ENCODE measurements around the gene SPTLC1. TPM values are rescaled to one million over a fixed set of nuclear protein-coding genes. Genes with fewer than 3 reads are reported as not detected.
"Not testable (repeated sequence)": the region's sequence is repeated elsewhere in the genome, so short reads cannot be mapped to it uniquely, and the experiment has no call there.

SPTLC1 gene
- total RNA-seq, 1 donor from 2014 or later = 69.3 TPM

DNA sequence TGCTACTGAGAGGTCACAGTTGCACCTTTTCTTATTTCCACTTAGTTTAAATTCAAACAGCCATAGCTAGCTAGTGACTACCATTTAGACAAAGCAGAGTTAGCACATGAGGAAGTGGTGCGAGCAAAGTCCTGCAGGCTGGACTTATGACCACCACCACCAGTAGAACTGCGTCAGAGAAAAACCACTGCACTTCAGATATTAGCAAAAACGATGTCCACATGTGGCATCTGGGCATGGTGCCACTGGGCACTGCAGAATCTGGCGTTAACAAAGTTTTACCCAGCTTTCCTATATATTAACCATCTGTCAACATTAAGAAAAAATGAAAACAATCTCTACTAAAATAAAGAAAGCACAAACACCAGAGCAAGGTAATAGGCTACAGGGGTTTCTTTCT is 80.1 kb downstream of the SPTLC1 start:
- intact Hi-C loops (cut with micrococcal nuclease) = no loop called here

- intact Hi-C loops (cut with micrococcal nuclease) = no loop called here
These were observed 81.2 kb downstream of the SPTLC1 start for GRCh38 chr9:92033991-92034390.

- intact Hi-C loops (cut with micrococcal nuclease) = no loop called here
These were observed 81.9 kb downstream of the SPTLC1 start for GRCh38 chr9:92033307-92033706.

GRCh38 chr9:92032891-92033290 is 82.3 kb downstream of the SPTLC1 start:
- intact Hi-C loops (cut with micrococcal nuclease) = no loop called here

DNA sequence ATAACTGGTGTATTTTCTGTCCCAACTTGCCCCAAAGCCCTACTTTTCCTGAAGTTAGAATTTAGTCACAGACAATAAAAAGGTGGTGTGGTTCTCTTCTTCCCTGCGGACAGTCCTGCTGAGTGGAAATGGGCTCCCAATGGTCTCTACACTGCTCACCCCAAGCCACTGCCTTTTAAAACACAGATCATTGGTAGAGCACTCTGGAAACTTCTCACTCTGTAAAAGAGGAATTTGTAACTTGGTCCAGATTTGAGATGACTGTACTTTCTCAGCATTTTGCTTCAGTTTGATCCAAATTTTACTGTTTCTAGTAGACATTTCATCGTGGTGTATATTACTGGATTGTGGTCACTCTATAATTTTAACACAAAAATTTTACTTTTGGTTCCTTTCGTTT is 84.8 kb downstream of the SPTLC1 start:
- intact Hi-C loops (cut with micrococcal nuclease) = no loop called here

GRCh38 chr9:92029553-92029952 is 85.7 kb downstream of the SPTLC1 start:
- intact Hi-C loops (cut with micrococcal nuclease) = no loop called here

- intact Hi-C loops (cut with micrococcal nuclease) = no loop called here
These were observed 88.8 kb downstream of the SPTLC1 start for GRCh38 chr9:92026206-92027002.

DNA sequence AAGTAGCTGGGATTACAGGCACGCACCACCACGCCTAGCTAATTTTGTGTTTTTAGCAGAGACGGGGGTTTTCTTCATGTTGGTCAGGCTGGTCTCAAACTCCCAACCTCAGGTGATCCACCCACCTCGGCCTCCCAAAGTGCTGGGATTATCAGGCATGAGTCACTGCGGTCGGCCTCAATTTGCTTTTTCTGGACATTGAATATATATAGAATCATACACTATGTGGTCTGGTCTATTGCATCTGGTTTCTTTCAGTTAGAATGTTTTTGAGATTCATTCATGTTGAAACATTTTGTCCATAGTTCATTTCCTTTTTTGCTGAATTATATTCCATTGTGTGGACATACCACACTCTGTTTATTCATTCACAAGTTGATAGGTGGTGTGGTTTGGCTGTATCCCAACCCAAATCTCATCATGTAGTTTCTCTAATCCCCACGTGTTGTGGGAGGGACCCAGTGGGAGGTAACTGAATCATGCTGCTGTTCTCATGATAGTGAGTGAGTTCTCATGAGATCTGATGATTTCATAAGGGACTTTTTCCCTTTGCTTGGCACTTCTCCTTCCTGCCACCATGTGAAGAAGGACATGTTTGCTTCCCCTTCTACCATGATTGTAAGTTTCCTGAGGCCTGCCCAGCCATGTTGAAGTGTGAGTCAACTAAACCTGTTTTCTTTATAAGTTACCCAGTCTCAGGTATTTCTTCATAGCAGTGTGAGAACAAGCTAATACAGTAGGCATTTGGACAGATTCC is 93.2 kb downstream of the SPTLC1 start:
- intact Hi-C loops (cut with micrococcal nuclease) = not testable (repeated sequence)

GRCh38 chr9:92019658-92020057 is 95.6 kb downstream of the SPTLC1 start:
- intact Hi-C loops (cut with micrococcal nuclease) = no loop called here

- intact Hi-C loops (cut with micrococcal nuclease) = no loop called here
These were observed 104.3 kb downstream of the SPTLC1 start for GRCh38 chr9:92010705-92011536.

DNA sequence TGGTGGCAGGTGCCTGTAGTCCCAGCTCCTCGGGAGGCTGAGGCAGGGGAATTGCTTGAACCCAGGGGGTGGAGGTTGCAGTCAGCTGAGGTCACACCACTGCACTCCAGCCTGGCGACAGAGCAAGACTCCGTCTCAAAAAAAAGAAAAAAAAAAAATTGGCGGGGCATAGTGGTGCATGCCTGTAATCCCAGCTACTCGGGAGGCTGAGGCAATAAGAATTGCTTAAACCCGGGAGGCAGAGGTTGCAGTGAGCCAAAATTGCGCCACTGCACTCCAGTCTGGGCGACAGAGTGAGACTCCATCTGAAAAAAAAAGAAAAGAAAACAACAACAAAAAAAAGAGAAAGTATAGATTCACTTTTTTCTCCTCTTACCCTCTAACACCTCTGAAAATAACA is 105.0 kb downstream of the SPTLC1 start:
- intact Hi-C loops (cut with micrococcal nuclease) = not testable (repeated sequence)

DNA sequence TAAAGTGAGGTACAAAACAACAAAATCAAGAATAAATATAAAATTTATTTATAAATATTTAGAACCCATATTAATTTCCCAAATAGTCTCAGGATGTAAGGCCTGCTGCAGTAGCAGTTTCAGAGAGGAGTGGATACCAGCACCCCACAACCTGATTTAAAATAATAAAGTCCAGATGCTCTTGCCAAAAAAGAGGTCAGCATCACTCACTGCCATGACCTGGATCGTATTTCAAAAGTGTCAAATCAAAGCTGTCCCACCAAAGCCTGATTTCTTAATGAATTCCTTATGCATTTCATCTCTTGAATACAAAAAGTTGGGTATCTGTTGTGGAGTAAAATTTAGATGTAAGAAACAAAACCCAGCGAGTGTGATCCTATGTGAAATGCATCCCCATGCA is 107.2 kb downstream of the SPTLC1 start:
- intact Hi-C loops (cut with micrococcal nuclease) = no loop called here

DNA sequence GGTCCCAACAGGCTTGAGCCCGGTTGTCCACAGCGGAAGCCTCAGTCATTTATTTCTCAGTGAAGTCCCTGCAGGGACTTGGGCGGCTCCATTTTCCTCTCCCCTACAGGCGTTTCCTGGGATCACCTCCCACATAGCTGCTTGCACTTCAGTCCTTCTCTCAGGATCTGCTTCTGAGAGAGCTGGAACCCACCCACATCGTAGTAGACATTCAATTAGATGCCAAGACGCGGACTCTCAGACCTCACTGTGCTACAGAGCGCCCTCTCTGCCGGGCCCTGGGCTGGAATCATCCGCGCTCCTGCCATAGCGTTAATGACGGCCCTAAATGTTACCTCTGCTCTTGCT is 111.2 kb downstream of the SPTLC1 start:
- intact Hi-C loops (cut with micrococcal nuclease) = no loop called here

DNA sequence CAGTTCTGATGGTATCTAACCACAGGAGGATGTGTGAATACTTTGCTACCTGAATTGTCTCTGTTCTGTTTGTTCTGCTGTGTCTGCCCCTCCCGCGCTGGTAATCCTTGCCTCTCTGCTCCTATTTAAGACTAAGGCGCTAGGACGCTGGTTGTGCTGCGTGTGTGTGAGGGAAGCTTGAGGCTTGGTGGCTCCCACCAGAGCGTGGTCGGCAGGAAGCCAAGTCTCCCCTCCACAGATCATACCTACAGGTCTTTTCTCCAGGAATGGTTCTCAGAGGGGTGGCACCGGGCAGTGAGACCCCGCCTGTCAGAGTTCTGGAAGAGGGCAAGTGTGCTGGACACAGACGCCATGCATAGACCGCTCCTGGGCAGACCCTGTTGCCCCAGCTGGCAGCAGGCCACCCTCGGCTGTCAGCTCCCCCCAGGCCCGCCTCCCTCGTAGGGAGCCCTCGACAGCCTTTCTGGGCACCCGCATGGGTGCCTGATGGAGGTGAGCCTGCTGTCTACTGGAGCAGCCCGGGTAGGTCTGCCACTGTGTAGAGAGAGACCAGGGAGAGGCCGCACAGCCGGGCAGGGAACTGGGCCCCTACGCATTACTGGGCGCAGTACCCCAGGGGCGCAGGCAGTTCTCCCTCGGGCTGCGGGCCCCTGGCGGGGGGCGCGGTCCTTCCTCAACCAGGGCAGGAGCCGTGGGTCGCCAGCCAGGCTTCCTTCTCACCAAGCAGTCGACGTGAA is 111.7 kb downstream of the SPTLC1 start:
- intact Hi-C loops (cut with micrococcal nuclease) = no loop called here

DNA sequence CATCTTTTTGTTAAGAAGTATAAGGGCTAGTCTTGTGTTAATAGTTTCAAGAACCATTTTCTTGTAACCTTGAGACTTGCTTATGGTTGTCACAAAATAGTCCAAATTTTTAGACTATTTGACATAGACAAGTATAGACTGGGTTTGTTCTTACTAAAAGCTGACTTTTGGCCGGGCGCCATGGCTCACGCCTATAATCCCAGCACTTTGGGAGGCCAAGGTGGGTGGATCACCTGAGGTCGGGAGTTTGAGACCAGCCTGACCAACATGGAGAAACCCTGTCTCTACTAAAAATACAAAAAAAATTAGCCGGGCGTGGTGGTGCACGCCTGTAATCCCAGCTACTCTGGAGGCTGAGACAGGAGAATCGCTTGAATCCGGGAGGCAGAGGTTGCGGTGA is 113.3 kb downstream of the SPTLC1 start:
- intact Hi-C loops (cut with micrococcal nuclease) = not testable (repeated sequence)

DNA sequence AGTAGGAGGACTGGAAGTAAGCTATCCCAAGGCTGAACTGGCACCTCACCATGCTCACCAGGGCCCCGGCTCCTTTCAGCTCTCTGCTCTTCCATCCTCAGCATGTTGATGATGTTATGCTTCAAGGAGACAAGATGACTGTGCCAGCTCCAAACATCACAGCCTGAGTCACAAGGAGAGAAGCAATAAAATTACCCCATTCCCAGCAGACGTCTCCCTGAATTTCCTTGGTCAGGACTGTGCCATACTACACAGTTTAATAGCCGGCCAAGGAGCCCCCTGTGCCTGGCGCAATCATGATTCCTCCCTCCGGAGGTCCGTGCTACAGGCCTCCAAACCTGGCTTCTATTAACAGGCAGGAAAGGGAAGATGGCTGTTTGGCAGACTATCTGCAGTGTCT is 114.0 kb downstream of the SPTLC1 start:
- intact Hi-C loops (cut with micrococcal nuclease) = no loop called here

DNA sequence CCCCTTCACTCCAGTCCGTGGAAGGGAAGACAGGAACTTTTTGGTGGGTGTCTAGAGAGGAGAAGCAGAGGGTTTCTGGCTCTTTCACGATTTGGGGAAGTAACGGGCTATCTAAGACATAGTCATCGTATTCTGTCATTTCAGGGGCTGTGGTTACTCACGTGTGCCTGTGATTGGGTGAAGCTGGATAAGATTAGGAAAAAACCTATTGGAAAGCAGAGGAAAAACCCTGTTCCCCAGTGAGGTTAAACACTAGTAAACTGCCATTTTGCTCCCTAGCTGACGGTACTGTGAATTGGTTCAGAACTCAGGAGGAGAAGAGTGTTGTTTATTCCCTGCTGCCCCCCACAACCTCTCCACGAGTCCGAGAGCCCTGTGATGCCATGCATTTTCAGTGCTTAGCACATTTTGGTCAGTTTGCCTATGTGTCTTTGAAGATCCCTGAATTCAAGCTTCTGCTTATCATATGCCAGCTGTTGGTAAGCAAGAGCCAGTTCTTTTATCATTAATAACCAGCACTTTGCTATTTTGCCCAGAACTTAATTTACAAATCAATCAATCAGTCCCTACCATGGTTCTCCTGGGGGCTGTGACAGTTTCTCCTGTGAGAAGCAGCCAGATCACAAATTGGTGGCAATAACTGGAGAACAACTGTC is 120.1 kb downstream of the SPTLC1 start:
- intact Hi-C loops (cut with micrococcal nuclease) = no loop called here

GRCh38 chr9:91994422-91994821 is 120.8 kb downstream of the SPTLC1 start:
- intact Hi-C loops (cut with micrococcal nuclease) = no loop called here

- intact Hi-C loops (cut with micrococcal nuclease) = no loop called here
These were observed 122.7 kb downstream of the SPTLC1 start for GRCh38 chr9:91992461-91993041.

- intact Hi-C loops (cut with micrococcal nuclease) = no loop called here
These were observed 123.4 kb downstream of the SPTLC1 start for GRCh38 chr9:91991721-91992341.

Measured in T-helper 1 cell treated with Interleukin-12 subunit alpha and Interleukin-12 subunit beta and Interleukin-4 antibody, amounts not matched to agents 30 ng/mL and 1 ng/mL, for 36 hours (primary cell).